Activated CD4-positive, alpha-beta T cell treated with anti-CD3 and anti-CD28 coated beads, Interleukin-2, amount 50 U/mL, for 48 hours (primary cell): ENCODE data around the gene POLR3H.

Experiments used
- DNase-seq, 2 experiments: peaks; one replicate each; pipeline ENCODE4 v3.0.0-alpha.2; 2020

The POLR3H gene

DNA sequence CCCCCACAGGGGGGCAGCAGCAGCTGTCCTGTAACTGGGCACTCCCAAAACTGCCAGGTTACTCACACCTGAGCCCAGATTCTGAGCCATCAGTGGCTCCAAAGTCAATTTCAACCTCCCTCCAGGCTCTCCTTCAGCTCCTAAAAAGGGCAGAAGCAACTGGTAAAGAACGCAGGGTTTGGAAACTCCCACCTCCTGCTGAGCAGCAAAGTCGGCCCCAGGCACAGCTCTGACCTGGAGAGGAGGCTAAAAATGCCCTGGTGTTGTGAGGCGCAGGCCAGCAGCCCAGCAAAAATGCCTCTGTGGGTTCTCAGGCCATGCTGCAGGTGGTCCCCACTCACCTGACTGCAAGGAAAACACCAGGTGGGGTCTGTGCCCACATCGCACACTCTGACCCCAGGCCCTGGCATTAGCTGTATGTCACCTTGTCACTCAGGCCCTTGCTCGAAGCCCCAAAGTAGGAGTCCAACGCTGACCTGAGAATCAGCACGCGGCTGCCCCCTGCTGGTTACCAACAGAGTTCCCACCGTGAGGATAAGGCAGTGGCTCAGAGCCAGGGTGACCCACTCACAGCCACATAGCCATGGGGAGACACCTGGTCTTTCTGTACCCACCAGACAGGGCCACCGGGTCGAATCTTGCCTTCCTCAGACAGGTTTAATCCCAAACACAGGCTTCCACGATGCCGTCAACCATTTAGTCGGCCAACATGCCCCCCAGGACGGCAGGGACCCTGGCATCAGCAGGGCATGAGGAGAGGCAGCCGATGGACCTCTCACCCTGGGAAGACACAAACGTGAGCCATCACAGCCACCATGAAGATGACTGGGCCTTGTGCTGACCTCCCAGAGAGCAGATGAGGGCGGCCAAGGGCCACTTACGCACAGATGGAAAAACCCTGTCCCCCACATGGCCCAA lies 11.1 kb downstream of the POLR3H start:
- peak; percentile 80 to 85 for DNase-seq

DNA sequence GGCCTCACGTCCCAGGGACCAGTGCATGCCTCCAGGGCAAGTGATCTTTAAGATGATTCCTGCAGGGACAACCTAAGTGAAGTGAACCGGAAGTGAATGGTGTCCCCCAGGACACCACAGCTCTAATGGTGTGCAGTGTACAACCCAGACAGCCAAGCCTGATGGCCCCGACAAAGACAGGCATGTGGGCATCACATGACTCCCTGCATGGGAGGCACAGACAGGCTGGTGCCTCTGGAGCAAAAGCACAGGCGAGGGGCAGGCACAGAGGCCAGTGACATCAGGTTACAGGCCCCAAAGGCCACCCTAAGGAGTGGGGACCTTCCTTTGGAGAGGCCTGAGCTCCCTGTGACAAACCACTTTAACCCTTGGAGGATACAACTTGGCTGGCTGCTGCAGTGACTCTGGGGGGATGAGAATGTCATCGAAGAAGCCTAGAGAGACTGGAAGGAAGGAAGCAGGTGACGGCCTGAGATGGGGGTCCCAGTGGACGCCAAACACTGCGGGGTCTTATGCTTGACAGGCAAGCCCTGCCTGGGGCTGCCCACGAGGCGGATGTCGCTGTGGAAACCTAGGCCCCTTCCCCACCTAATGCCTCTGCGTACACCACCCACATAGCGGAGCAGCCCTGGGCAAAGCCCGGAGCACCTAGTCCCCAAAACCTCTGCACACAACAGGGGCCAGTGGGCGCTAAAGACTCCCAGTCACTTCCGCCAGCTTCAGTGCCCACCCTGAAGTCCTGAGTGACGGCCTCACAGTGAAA lies 12.4 kb downstream of the POLR3H start:
- DNase-seq, result no peak

- no peak for DNase-seq
Measured at GRCh38 chr22:41530890-41531714, 13.2 kb downstream of the POLR3H start.

DNA sequence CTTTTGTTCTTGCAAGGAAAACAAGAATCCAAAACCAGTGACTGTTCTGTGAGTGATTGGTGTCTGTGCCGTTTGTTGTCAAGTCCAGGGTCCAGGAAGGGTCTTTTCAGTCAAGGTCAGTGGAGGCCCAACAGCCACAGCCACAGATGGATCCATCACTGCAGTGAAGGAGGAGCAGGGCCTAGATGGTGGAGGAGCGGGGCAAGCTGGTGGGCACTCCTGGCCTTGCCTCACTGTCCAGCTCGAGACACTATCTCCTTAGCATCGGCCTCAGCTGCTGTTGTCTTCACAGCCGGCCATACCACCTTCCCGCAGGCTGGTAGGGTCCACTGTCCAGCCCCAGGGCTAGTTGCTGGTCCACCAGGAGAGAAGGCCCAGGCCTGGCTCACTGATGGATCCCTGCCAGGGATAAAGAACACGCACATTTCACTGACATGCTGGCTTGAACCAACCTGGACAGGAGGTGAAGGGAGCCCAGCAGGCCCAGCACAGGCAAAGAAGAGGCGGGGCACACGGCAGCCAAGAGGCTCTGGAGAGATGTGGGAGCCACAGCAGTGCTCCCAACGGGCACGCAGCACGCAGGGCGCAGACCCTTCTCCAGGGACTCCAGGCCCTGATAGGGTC lies 15.2 kb downstream of the POLR3H start:
- no peak for DNase-seq

DNA sequence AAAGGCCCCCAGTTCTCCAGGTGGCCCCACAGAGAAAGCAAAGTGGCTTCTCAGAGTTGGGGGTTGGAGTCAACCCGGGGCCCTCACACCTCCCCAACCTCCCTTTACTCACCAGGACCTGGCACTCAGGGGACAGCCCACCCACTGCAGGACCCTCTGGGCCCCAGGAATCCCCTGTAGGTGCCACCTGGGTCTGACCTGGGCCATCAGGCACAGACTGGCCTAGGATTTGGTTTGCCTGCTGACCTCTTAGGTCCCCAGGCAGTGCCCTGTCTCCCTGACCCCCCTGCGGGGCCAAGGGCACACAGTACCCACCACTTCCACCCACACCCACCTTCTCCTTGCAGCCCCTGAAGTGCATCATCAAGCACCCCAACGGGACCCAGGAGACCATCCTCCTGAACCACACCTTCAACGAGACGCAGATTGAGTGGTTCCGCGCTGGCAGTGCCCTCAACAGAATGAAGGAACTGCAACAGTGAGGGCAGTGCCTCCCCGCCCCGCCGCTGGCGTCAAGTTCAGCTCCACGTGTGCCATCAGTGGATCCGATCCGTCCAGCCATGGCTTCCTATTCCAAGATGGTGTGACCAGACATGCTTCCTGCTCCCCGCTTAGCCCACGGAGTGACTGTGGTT lies 16.0 kb downstream of the POLR3H start:
- no peak for DNase-seq

DNA sequence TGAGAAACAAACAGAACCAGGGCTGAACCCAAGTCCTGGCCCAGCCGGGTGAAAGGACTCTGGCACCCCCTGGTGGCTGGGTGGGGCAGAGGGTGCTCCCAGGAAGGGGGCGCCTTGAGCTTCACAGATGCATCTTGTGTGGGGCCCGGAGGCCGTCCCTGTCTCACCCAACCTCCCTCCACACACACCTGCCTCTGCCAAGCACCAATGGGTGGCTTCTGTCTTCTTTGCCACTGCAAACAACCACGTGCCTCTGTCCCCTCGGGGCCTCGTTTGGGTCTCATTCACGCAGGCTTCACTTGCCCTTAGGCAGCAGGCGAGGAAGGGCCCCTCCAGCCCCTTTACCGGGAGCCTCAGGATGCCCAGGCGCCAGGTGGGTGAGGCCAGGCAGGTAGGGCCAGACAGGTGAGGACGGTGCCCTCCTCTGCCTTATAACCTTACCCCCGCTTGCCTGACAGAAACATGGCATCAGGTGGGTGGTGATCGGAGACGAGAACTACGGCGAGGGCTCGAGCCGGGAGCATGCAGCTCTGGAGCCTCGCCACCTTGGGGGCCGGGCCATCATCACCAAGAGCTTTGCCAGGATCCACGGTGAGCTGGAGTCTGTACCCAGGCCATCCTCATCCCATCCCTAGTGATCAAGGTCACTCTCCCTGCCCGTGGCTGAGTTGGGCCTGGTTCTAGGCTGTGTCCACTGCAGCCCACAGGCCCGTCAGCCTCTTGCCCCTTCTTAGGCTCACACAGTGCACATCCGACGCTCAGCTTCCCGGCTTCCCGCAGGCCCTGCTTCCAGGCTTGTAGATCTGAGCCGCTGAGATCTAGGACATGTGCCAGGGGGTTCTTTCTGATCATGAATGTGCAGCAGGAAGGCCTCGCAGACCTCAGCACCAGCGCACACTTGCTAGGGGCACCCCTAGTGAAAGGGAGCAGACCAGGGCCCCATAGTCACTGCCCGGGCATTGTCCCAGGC lies 17.2 kb downstream of the POLR3H start:
- DNase-seq, result peak; percentile 69 to 72

DNA sequence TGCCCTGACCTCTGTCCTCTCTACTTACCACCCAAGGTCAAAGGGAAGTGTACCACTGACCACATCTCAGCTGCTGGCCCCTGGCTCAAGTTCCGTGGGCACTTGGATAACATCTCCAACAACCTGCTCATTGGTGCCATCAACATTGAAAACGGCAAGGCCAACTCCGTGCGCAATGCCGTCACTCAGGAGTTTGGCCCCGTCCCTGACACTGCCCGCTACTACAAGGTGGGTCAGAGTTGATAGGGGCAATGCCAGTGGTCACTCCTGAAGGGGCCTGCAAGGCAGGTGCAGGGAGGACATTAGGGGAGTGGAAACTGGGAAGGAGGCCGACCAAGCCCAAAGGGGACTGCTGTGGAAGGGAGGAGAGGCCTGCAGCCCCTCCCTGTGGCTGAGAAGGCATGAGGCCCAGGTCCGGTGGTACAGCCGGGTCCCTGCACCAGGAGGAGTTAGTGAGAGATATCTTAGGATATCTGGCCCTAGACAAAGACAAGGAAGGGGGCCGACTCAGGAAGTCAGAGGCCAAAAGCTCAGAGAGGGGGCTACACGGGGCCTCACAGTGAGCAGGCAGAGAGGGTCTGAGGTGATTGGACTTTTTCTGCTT lies 17.9 kb downstream of the POLR3H start:
- no peak for DNase-seq

GRCh38 chr22:41525450-41526225 lies 18.6 kb downstream of the POLR3H start:
- no peak for DNase-seq

DNA sequence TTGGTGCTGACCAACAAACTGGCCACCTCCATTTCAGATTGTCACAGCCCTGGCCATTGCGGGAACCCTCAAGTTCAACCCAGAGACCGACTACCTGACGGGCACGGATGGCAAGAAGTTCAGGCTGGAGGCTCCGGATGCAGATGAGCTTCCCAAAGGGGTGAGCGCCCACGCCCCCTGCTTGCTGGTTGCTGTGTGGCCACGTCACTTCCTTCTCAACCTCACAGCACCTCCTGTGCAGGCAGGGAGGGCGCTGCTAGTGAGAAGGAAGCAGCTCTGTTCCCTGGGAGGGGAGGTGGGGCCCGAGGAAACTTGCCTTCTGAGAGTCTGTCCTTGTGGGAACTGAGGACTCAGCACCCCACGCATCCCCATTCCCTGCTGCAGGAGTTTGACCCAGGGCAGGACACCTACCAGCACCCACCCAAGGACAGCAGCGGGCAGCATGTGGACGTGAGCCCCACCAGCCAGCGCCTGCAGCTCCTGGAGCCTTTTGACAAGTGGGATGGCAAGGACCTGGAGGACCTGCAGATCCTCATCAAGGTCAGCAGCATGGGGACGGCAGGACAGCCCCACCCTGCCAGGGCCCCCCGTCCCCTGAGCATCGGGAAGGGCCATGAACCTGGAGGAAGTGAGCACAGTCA lies 19.3 kb downstream of the POLR3H start:
- DNase-seq, result peak; percentile 60 to 67

DNA sequence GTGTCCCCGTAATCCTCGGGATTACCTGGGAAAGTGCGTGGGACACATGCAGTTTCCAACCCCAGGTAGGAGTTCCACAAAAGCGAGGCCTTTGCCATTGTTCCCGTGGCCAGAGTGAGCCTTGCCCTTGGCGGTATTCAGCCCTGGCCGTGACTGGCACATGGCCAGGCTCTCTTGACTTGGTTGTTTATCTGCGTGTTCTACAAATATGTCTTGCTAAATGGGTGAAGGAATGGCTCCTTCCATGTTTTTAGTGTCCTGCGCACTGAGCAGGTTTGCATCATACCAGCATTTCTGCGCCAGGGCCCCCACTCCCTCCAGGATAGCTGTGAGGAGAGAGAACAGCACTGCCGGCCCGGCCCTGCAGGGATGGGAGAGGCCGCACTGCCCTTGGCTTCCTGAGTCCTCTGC lies 20.0 kb downstream of the POLR3H start:
- DNase-seq, result no peak

DNA sequence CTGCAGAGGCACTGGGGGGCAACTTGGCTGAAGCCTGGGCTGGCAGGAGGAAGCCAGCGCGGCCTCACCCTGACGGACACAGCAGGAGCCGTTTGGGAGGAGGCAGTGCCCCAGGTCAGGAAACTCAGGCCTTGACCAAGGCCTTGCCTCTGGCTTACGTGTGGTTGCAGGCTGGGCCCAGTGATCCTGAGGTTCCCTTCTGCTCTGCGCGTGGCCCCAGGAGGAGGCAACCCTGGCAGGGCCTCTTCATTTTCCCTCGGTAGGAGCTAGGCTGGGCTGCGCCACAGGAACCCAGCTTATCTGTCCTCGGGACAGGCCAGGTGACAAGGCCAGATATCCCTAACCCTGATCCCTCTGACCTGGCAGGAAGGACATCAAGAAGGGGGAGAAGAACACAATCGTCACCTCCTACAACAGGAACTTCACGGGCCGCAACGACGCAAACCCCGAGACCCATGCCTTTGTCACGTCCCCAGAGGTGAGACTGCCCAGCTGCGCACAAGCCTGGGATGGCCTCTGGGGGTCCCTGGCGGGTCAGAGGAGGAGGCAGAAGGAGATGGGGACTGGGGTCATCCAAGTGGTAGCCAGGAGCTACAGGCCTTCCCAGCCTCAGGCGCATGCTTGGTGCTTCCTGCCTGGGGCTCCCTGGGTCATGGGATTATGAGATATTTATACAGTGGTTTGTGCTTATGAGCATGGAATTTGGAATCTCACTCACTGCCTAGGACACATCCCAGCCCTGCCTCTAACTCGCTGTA lies 20.6 kb downstream of the POLR3H start:
- DNase-seq, result no peak

- no peak for DNase-seq
Measured at GRCh38 chr22:41522813-41523212, 21.5 kb downstream of the POLR3H start.

DNA sequence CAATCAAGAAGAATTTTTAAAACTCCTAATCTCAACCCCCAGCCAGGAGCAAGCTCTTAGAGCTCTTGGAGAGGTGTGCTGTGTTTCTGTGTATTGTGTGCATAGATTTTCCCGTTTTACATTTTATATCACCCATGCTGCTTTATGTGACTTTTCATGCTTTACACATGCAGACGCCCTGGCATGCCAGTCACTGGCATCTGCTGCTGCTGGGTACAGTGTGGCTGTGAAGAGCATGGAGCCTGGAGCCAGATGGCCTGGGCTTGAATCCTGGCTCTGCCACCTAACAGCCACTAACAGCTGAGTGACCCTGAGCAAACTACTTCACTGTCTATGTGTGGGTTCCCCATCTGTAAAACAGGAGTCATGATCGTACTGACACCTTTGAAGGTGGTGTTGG lies 23.1 kb downstream of the POLR3H start:
- DNase-seq, result no peak

DNA sequence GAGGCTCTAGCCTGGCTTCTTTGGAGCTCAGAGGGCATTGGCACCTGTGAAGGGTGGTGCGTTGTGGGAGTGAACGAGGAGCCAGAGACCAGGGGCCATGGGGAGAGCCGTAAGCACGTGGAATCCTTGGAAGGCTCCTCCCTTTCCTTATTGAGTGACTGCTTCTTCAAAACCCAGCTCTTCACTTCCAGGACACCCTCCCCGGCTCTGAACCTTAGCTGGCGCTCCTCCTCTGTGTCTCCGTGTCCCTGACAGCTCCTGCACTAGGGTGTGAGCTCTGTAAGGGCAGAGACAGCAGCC lies 26.3 kb downstream of the POLR3H start:
- DNase-seq, result no peak

GRCh38 chr22:41517172-41518047 lies 26.9 kb downstream of the POLR3H start:
- DNase-seq, result peak; percentile 57 to 63

DNA sequence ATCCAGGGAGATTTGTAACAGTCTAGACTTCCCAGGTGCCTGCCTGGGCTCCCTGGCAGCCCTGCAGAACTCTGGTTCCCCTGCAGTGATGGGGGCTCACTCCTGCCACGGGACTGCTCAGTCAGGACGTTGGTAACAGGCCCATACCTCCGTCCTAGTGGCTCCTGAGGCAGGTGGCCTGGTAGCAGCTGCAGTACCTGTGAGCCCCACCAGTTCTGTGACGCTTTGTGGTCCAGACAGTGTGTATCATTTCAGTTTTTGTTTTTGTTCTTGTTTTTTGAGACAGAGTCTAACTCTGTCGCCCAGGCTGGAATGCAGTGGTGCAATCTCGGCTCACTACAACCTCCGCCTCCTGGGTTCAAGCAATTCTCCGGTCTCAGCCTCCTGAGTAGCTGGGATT lies 27.8 kb downstream of the POLR3H start:
- no peak for DNase-seq

DNA sequence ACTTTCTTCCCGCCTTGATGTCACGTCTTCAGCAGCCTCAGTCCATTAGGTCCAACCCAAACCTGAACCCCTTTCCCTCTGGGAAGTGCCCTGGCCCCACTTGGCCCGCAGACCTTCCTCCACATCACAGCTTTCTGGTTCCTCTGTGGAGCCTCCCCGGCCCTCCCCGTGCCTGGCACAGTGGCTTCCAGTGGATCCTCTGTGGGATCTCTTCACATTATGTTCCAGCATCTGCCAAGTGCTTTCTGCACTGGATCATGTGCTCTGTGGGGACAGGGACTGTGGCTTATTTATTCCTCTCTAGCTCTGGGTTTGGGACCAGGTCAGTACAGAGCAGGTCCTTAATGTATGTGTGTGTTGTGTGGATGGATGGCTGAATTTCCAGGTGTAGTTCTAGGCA lies 30.9 kb downstream of the POLR3H start:
- DNase-seq, result no peak
